Mucosa of descending colon (tissue), 3 donors: ENCODE measurements around the gene RBM47. TPM values are rescaled to one million over a fixed set of nuclear protein-coding genes. Genes with fewer than 3 reads are reported as not detected.

Source experiments
- ATAC-seq: fragments of 200-7000 bp; cut with Tn5 transposase; one replicate; pipeline ENCODE4 v1.9.1; 2020; ENCODE audit warnings: mild to moderate bottlenecking, moderate library complexity
- DNase-seq, 3 donors: peaks; one replicate each; pipeline ENCODE4 v3.0.0-alpha.2; 2020
- H3K36me3 ChIP-seq: fragments of 200-600 bp; one replicate; pipeline ENCODE4 v1.8.0; 2021; ENCODE audit warnings: low read depth, mild to moderate bottlenecking
- H3K4me1 ChIP-seq: fragments of 200-600 bp; one replicate; pipeline ENCODE4 v1.8.0; 2021; ENCODE audit warnings: low read depth, mild to moderate bottlenecking
- H3K4me3 ChIP-seq: fragments of 200-600 bp; one replicate; pipeline ENCODE4 v1.8.0; 2021; ENCODE audit warnings: mild to moderate bottlenecking
- H3K9me3 ChIP-seq: fragments of 200-600 bp; one replicate; pipeline ENCODE4 v1.8.0; 2021; ENCODE audit warnings: mild to moderate bottlenecking
- CTCF ChIP-seq: fragments of 200-600 bp; IDR thresholded peaks from one replicate; pipeline ENCODE4 v1.8.0; 2022; ENCODE audit warnings: antibody characterized with exemption, mild to moderate bottlenecking
- intact Hi-C, 2 donors: fragments of 100-400 bp; cut with DNase I in 1 of 2; cut with micrococcal nuclease in 1 of 2; formaldehyde crosslinking; loops; one replicate each; pipeline versions ENCODE4 v1.11.0 to v1.11.1; 2022; cut with DNase I, micrococcal nuclease
- total RNA-seq, 3 donors: library from RNA; stranded (reverse); fragmentation: NEBNext Ultra II Directional in 2 of 3; extraction: Animal tissue kit (Norgen Biotek cat#: 25700) in 2 of 3; gene quantifications; one replicate each; pipeline versions ENCODE4 v1.2.1 to v1.2.4, GENCODE V29; 2021 to 2023
- donor health status: DM: no; HTN: no; CAD: no; lungs with moderate emphysema.
- donor health status: DM: no; HTN: no; CAD: no.
- donor health status: DM: no; HTN: yes; CAD: no.

RBM47 gene
- total RNA-seq, 3 donors from 2014 or later: 144 to 309 (median 258) TPM

GRCh38 chr4:40614031-40614430, 15.6 kb downstream of the RBM47 start:
- no peak for DNase-seq
- no peak for ATAC-seq
- no peaks in the 10 kb centered on the region for H3K4me1 ChIP-seq
- TF ChIP-seq CTCF: no peak
- no peaks in the 10 kb centered on the region for H3K36me3 ChIP-seq
- intact Hi-C loops: no loop called here
- H3K9me3 ChIP-seq: no peaks in the 10 kb centered on the region
- H3K4me3 ChIP-seq: no peak overlapping the region

GRCh38 chr4:40613456-40613855, 16.2 kb downstream of the RBM47 start:
- intact Hi-C loops: no loop called here
- Histone ChIP-seq H3K36me3 (no peaks in the 10 kb centered on the region), H3K4me3 (no peak overlapping the region), H3K4me1 (no peaks in the 10 kb centered on the region), H3K9me3 (no peaks in the 10 kb centered on the region)
- ATAC-seq: no peak
- no peak for TF ChIP-seq CTCF
- no peak for DNase-seq

- DNase-seq (no peak), ATAC-seq (no peak)
- Histone ChIP-seq H3K4me1 (no peaks in the 10 kb centered on the region), H3K9me3 (no peaks in the 10 kb centered on the region), H3K36me3 (no peaks in the 10 kb centered on the region), H3K4me3 (no peak overlapping the region)
- intact Hi-C loops: no loop called here
- no peak for TF ChIP-seq CTCF
These were observed 16.8 kb downstream of the RBM47 start for GRCh38 chr4:40612831-40613230.

- no peaks in the 10 kb centered on the region for H3K4me1 ChIP-seq
- no peak for TF ChIP-seq CTCF
- H3K4me3 ChIP-seq: no peak overlapping the region
- H3K9me3 ChIP-seq: no peaks in the 10 kb centered on the region
- DNase-seq (no peak), ATAC-seq (no peak)
- intact Hi-C loops: no loop called here
- no peaks in the 10 kb centered on the region for H3K36me3 ChIP-seq
These were observed 17.4 kb downstream of the RBM47 start for GRCh38 chr4:40612283-40612682.

- no peak for ATAC-seq
- Histone ChIP-seq H3K4me1 (no peaks in the 10 kb centered on the region), H3K9me3 (no peaks in the 10 kb centered on the region), H3K36me3 (no peaks in the 10 kb centered on the region), H3K4me3 (no peak overlapping the region)
- no peak for DNase-seq
- intact Hi-C loops: no loop called here
- TF ChIP-seq CTCF: no peak
These were observed 21.0 kb downstream of the RBM47 start for GRCh38 chr4:40608628-40609027.

GRCh38 chr4:40607221-40607620, 22.4 kb downstream of the RBM47 start:
- intact Hi-C loops: no loop called here
- peak; percentile 37 for ATAC-seq

More at GRCh38 chr4:40607221-40607620, 22.4 kb downstream of the RBM47 start:
- DNase-seq: no peak
- Histone ChIP-seq H3K9me3 (no peaks in the 10 kb centered on the region), H3K4me3 (no peak overlapping the region), H3K4me1 (no peaks in the 10 kb centered on the region), H3K36me3 (no peaks in the 10 kb centered on the region)
- no peak for TF ChIP-seq CTCF
